Endothelial cell of umbilical vein (primary cell): ENCODE data around the gene IGF1.

Source experiments
- CTCF ChIP-seq, 2 donors: IDR thresholded peaks; 1 replicate in 1 of 2; 2 replicates in 1 of 2; pipeline ENCODE4 v1.5.1; 2011; ENCODE audit warnings: low read length in 2 of 2, mild to moderate bottlenecking in 2 of 2, moderate library complexity in 2 of 2, control low read depth in 1 of 2, inconsistent platforms in 1 of 2, low read depth in 1 of 2; ENCODE audit not compliant: insufficient read depth in 1 of 2; ENCODE audit errors: extremely low read depth in 1 of 2
- GATA2 ChIP-seq: IDR thresholded peaks from 2 replicates; pipeline ENCODE4 v1.7.0; 2011; ENCODE audit warnings: low read depth, mild to moderate bottlenecking, moderate library complexity, mixed read lengths, low read length; ENCODE audit not compliant: insufficient read length, insufficient read depth
- JUN ChIP-seq: IDR thresholded peaks from 2 replicates; pipeline ENCODE4 v1.6.1; 2011; ENCODE audit warnings: borderline replicate concordance, low read depth; ENCODE audit not compliant: insufficient read length, insufficient read depth
- POLR2A ChIP-seq: IDR thresholded peaks from 2 replicates; pipeline ENCODE4 v1.6.1; 2012; ENCODE audit warnings: low read depth, mild to moderate bottlenecking, control low read depth, low read length
- POLR2AphosphoS5 ChIP-seq: IDR thresholded peaks from 2 replicates; pipeline ENCODE4 v1.6.1; 2012; ENCODE audit warnings: low read depth, mild to moderate bottlenecking, control low read depth, low read length, moderate library complexity; ENCODE audit not compliant: insufficient read depth

DNA sequence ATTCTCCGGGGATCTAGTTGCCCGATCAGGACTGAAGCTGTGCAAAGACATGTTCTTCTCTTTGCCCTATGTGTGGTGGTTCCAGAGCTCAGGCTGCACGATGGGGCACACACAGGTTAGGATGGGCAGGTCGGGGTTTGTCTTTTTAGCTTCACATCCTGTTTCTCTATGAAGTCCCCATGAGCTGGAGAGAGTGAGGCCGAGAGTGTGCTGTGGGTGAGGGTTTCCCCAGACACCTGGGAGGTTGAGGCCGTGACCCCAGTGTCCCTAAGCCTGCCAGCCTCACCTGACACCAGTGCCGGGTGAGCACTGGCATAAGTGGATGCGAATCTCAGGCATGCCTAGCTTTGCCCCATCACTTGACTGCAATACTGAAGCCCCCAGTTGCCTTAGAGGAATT lies 32.9 kb upstream of the IGF1 start:
- TF ChIP-seq CTCF (IDR thresholded peaks at IDR 0.05; ENCODE audit: extremely low read depth in 1 of 2, insufficient read depth in 1 of 2, low read depth in 1 of 2, low read length in 2 of 2) (no peak), POLR2A (no peak), JUN (no peak), GATA2 (no peak), POLR2AphosphoS5 (no peak)
